ENCODE results near the gene PNPLA7.

- no peak for TF ChIP-seq CTCF (conservative IDR thresholded peaks at IDR 0.05; ENCODE audit: low read depth, low read length)
- TF ChIP-seq EZH2 (IDR thresholded peaks at IDR 0.05; ENCODE audit: low read length, unreplicated experiment): no peak
Observed at GRCh38 chr9:137449931-137450538, 100.2 kb downstream of the PNPLA7 start.
